DMS114 treated with DMSO at 0.1 percent for 48 hours (cell line): ENCODE data around the gene BCL10.

Experiments
- DNase-seq: peaks from one replicate; lab custom pipeline; 2025; ENCODE audit not compliant: unreplicated experiment; lab: John Stamatoyannopoulos, UW

The BCL10 gene

GRCh38 chr1:85276215-85276977, at the start of gene BCL10:
TSS of gene BCL10 (minus strand) at chr1:85276632. CDS start at chr1:85276352, 280 bp downstream.
- DNase-seq = peak; percentile 96

- no peak for DNase-seq
Measured at GRCh38 chr1:85325920-85326319, 49.5 kb upstream of the BCL10 start.

- DNase-seq = no peak
Measured at GRCh38 chr1:85323770-85324169, 47.3 kb upstream of the BCL10 start.

- no peak for DNase-seq
Measured at GRCh38 chr1:85322655-85323054, 46.2 kb upstream of the BCL10 start.

GRCh38 chr1:85321237-85321964, 45.0 kb upstream of the BCL10 start:
- DNase-seq = no peak

GRCh38 chr1:85320371-85321131, 44.1 kb upstream of the BCL10 start:
- no peak for DNase-seq

GRCh38 chr1:85319931-85320330, 43.5 kb upstream of the BCL10 start:
- no peak for DNase-seq

- no peak for DNase-seq
Measured at GRCh38 chr1:85319491-85319890, 43.1 kb upstream of the BCL10 start.

- DNase-seq = no peak
Measured at GRCh38 chr1:85318217-85318616, 41.8 kb upstream of the BCL10 start.

GRCh38 chr1:85317560-85317959, 41.1 kb upstream of the BCL10 start:
- DNase-seq = no peak

- DNase-seq = no peak
Measured at GRCh38 chr1:85316321-85316720, 39.9 kb upstream of the BCL10 start.

GRCh38 chr1:85315789-85316188, 39.4 kb upstream of the BCL10 start:
- DNase-seq = no peak

- DNase-seq = no peak
Measured at GRCh38 chr1:85314726-85315125, 38.3 kb upstream of the BCL10 start.

GRCh38 chr1:85313888-85314696, 37.7 kb upstream of the BCL10 start:
- DNase-seq = no peak

GRCh38 chr1:85311818-85312217, 35.4 kb upstream of the BCL10 start:
- DNase-seq = no peak

- DNase-seq = no peak
Measured at GRCh38 chr1:85308833-85309350, 32.5 kb upstream of the BCL10 start.

- DNase-seq = peak; percentile 89
Measured at GRCh38 chr1:85307987-85308832, 31.8 kb upstream of the BCL10 start.

- DNase-seq = no peak
Measured at GRCh38 chr1:85306236-85306635, 29.8 kb upstream of the BCL10 start.

- DNase-seq = no peak
Measured at GRCh38 chr1:85303440-85304162, 27.2 kb upstream of the BCL10 start.
